Tibial artery (tissue), 4 donors: Measurements from ENCODE around the gene ZBTB5.
A peak's percentile ranks its signal among the peaks of the same experiment; 100 is the strongest.

ENCODE experiments used
- DNase-seq, 2 donors: peaks; one replicate each; pipeline ENCODE4 v3.0.0-alpha.2; 2019
- H3K27ac ChIP-seq, 2 donors: fragments of 200-600 bp; sonication (generic) in 1 of 2; 1 replicate in 1 of 2; 2 replicates in 1 of 2; pipeline ENCODE4 v1.5.1; 2018 to 2019; ENCODE audit warnings: mild to moderate bottlenecking in 1 of 2
- H3K27me3 ChIP-seq, 2 donors: fragments of 200-600 bp; sonication (generic) in 1 of 2; one replicate each; pipeline versions ENCODE4 v1.5.1 to v1.6.0; 2016 to 2019
- H3K36me3 ChIP-seq, 3 donors: fragments of 200-600 bp; sonication (generic) in 2 of 3; one replicate each; pipeline ENCODE4 v1.5.1; 2016 to 2019; ENCODE audit warnings: mild to moderate bottlenecking in 2 of 3
- H3K4me1 ChIP-seq, 4 donors: fragments of 200-600 bp; sonication (generic) in 2 of 4; 1 replicate in 3 of 4; 2 replicates in 1 of 4; pipeline ENCODE4 v1.5.1; 2016 to 2019
- H3K4me3 ChIP-seq, 2 donors: fragments of 200-600 bp; sonication (generic) in 1 of 2; 1 replicate in 1 of 2; 2 replicates in 1 of 2; pipeline ENCODE4 v1.5.1; 2018 to 2019; ENCODE audit warnings: mild to moderate bottlenecking in 2 of 2
- H3K9me3 ChIP-seq, 3 donors: fragments of 200-600 bp; sonication (generic) in 1 of 3; one replicate each; pipeline ENCODE4 v1.5.1; 2016 to 2019
- CTCF ChIP-seq, 2 experiments: fragments of 200-600 bp in 1 of 2; fragments of 450-650 bp in 1 of 2; IDR thresholded peaks; one replicate each; pipeline ENCODE4 v1.5.1; 2017 to 2019; ENCODE audit warnings: antibody characterized with exemption in 2 of 2, mild to moderate bottlenecking in 1 of 2, moderate library complexity in 1 of 2
- intact Hi-C: fragments of 100-400 bp; cut with DNase I; formaldehyde crosslinking; loops from one replicate; pipeline ENCODE4 v1.15.0; 2023; ENCODE audit warnings: low total_unique reads

ZBTB5 gene

GRCh38 chr9:37509536-37509935, 44.3 kb upstream of the ZBTB5 start:
- TF ChIP-seq CTCF (IDR thresholded peaks at IDR 0.05) = no peak
- intact Hi-C loops = no loop called here
- no peaks in the 10 kb centered on the region for H3K4me1 ChIP-seq
- no peak overlapping the region for H3K27ac ChIP-seq
- H3K4me3 ChIP-seq = no peak overlapping the region
- peaks cover 0 to 67% (median 33%) of the 10 kb centered on the region in 3 donors for H3K36me3 ChIP-seq
- DNase-seq = no peak
- no peaks in the 10 kb centered on the region for H3K9me3 ChIP-seq
- no peaks in the 10 kb centered on the region for H3K27me3 ChIP-seq

- intact Hi-C loops = no loop called here
- Histone ChIP-seq H3K9me3 (no peaks in the 10 kb centered on the region), H3K27ac (no peak overlapping the region), H3K4me1 (no peaks in the 10 kb centered on the region), H3K27me3 (no peaks in the 10 kb centered on the region), H3K36me3 (peaks cover 1 to 72% (median 36%) of the 10 kb centered on the region in 3 donors), H3K4me3 (no peak overlapping the region)
- no peak for DNase-seq
- TF ChIP-seq CTCF (IDR thresholded peaks at IDR 0.05) = peak in 1 of 2 experiments; percentile 4
Measured at GRCh38 chr9:37508834-37509206, 43.6 kb upstream of the ZBTB5 start.

GRCh38 chr9:37508135-37508833, 43.0 kb upstream of the ZBTB5 start:
- Histone ChIP-seq H3K27ac (no peak overlapping the region), H3K27me3 (no peaks in the 10 kb centered on the region), H3K9me3 (no peaks in the 10 kb centered on the region), H3K36me3 (peaks cover 7 to 77% (median 41%) of the 10 kb centered on the region in 3 donors), H3K4me1 (no peaks in the 10 kb centered on the region), H3K4me3 (no peak overlapping the region)
- DNase-seq = no peak
- no peak for TF ChIP-seq CTCF (IDR thresholded peaks at IDR 0.05)
- intact Hi-C loops = no loop called here

- Histone ChIP-seq H3K4me3 (no peak overlapping the region), H3K4me1 (no peaks in the 10 kb centered on the region), H3K36me3 (peaks cover 13 to 77% (median 48%) of the 10 kb centered on the region in 3 donors), H3K27ac (no peak overlapping the region), H3K27me3 (no peaks in the 10 kb centered on the region), H3K9me3 (no peaks in the 10 kb centered on the region)
- TF ChIP-seq CTCF (IDR thresholded peaks at IDR 0.05) = no peak
- no peak for DNase-seq
- intact Hi-C loops = no loop called here
Measured at GRCh38 chr9:37507566-37508134, 42.4 kb upstream of the ZBTB5 start.

- Histone ChIP-seq H3K27ac (no peak overlapping the region), H3K36me3 (peaks cover 34 to 86% (median 70%) of the 10 kb centered on the region in 3 donors), H3K9me3 (no peaks in the 10 kb centered on the region), H3K4me1 (no peaks in the 10 kb centered on the region), H3K4me3 (no peak overlapping the region), H3K27me3 (no peaks in the 10 kb centered on the region)
- TF ChIP-seq CTCF (IDR thresholded peaks at IDR 0.05) = no peak
- DNase-seq = no peak
- intact Hi-C loops = no loop called here
Measured at GRCh38 chr9:37504605-37505004, 39.4 kb upstream of the ZBTB5 start.
